Measurements from ENCODE around the gene BCL10.

DNA sequence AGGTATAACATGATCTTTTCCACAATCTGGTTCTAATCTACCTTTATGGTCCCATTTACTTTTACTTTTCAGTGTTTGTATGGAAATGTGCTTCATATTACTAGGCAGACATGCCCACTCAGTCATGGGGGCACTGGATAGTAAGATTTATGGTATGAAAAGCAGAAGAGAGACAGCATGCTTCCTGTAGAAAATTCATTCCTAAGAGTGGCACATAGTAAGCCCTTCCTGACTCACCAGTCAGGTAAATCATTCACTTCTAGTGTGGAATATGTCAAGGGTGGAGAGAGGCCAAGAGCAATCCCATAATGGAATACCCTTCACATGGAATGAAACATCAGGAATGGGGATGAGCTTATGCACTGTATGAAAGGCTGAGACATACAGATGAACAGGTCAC is 49.5 kb upstream of the BCL10 start:
- TF ChIP-seq, protein P1, sequence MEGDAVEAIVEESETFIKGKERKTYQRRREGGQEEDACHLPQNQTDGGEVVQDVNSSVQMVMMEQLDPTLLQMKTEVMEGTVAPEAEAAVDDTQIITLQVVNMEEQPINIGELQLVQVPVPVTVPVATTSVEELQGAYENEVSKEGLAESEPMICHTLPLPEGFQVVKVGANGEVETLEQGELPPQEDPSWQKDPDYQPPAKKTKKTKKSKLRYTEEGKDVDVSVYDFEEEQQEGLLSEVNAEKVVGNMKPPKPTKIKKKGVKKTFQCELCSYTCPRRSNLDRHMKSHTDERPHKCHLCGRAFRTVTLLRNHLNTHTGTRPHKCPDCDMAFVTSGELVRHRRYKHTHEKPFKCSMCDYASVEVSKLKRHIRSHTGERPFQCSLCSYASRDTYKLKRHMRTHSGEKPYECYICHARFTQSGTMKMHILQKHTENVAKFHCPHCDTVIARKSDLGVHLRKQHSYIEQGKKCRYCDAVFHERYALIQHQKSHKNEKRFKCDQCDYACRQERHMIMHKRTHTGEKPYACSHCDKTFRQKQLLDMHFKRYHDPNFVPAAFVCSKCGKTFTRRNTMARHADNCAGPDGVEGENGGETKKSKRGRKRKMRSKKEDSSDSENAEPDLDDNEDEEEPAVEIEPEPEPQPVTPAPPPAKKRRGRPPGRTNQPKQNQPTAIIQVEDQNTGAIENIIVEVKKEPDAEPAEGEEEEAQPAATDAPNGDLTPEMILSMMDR (IDR thresholded peaks at IDR 0.05) = no peak
- no peak for TF ChIP-seq EP300 (IDR thresholded peaks at IDR 0.05)
- TF ChIP-seq POLR2AphosphoS5 (IDR thresholded peaks at IDR 0.05) = no peak
- no peak for TF ChIP-seq POLR2A (IDR thresholded peaks at IDR 0.05)

Measured in gastroesophageal sphincter (tissue), 3 donors.